Measurements from ENCODE around the gene SDCCAG8.

SDCCAG8 gene

DNA sequence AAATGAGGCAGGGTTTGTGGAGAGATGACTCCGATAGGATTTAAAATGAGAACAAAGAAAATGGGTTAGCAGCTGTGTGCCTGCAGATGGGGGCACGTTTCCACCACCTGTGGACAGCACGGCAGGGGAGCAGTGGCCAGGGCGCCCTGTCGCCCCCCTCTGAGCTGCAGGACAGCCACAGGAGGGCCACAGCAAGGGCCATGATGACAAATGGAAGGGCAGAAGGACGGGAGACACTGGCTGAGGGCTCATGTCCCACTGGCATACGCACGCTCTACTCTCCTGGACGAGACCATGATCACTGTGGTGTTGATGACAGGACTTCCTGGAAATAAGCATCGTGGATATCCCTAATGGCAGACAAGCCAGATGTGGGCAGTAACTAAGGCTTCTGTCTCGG lies 241.0 kb downstream of the SDCCAG8 start:
- Histone ChIP-seq H3K4me3 (ENCODE audit: low read depth, low read length) (no peak overlapping the region), H2AFZ (no peak overlapping the region), H3K4me1 (peaks cover 3% of the 10 kb centered on the region), H3K27me3 (ENCODE audit: control insufficient read depth, insufficient read depth, low read length) (no peaks in the 10 kb centered on the region), H3K27ac (no peak overlapping the region), H3K4me2 (ENCODE audit: low read length) (no peak overlapping the region), H3K9ac (no peak overlapping the region), H3K36me3 (ENCODE audit: control insufficient read depth, insufficient read depth, low read length) (no peaks in the 10 kb centered on the region), H3K79me2 (no peaks in the 10 kb centered on the region), H3K9me3 (ENCODE audit: control insufficient read depth, low read length) (no peaks in the 10 kb centered on the region)
- TF ChIP-seq, protein P1, sequence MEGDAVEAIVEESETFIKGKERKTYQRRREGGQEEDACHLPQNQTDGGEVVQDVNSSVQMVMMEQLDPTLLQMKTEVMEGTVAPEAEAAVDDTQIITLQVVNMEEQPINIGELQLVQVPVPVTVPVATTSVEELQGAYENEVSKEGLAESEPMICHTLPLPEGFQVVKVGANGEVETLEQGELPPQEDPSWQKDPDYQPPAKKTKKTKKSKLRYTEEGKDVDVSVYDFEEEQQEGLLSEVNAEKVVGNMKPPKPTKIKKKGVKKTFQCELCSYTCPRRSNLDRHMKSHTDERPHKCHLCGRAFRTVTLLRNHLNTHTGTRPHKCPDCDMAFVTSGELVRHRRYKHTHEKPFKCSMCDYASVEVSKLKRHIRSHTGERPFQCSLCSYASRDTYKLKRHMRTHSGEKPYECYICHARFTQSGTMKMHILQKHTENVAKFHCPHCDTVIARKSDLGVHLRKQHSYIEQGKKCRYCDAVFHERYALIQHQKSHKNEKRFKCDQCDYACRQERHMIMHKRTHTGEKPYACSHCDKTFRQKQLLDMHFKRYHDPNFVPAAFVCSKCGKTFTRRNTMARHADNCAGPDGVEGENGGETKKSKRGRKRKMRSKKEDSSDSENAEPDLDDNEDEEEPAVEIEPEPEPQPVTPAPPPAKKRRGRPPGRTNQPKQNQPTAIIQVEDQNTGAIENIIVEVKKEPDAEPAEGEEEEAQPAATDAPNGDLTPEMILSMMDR (IDR thresholded peaks at IDR 0.05) = no peak

DNA sequence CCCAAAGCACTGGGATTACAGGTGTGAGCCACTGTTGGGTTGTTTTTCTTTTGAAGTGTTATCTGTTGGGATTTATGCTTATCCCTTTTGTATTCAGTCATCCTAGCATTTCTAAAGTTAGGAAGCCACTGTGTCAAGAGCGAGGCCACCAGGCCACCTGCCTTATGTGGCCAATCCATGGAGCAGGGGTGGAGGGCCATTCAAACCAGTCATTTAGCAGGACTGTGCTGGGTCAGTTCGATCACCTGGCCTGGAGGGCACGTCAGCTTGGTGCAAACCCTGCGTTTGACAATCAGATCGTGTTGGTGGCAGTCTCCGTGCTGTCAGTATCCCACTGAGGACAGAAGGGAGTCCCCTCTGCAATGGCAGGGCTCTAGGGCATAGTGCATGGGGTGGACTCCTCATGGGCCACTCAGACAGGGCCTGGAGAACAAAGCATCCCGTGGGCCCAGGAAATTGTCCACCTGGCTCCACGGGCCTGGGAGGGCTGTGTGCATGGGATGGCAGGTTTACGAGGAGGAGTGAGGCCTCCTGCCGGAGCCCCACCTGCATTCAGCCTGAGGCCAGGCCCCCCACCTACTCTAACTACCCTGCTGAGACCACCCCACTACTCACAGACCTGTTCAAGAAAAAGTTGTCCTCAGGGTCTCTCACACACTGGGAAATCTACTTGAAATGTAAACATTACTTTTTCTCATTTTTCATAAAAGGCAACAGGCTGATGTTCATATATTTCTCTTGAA lies 242.3 kb downstream of the SDCCAG8 start:
- Histone ChIP-seq H3K4me3 (ENCODE audit: low read depth, low read length) (no peak overlapping the region), H3K9ac (no peak overlapping the region), H3K27ac (no peak overlapping the region), H3K36me3 (ENCODE audit: control insufficient read depth, insufficient read depth, low read length) (no peaks in the 10 kb centered on the region), H3K4me1 (peaks cover 3% of the 10 kb centered on the region), H3K27me3 (ENCODE audit: control insufficient read depth, insufficient read depth, low read length) (no peaks in the 10 kb centered on the region), H3K9me3 (ENCODE audit: control insufficient read depth, low read length) (no peaks in the 10 kb centered on the region), H3K79me2 (no peaks in the 10 kb centered on the region), H2AFZ (no peak overlapping the region), H3K4me2 (ENCODE audit: low read length) (no peak overlapping the region)
- TF ChIP-seq, protein P1 (IDR thresholded peaks at IDR 0.05) = no peak

DNA sequence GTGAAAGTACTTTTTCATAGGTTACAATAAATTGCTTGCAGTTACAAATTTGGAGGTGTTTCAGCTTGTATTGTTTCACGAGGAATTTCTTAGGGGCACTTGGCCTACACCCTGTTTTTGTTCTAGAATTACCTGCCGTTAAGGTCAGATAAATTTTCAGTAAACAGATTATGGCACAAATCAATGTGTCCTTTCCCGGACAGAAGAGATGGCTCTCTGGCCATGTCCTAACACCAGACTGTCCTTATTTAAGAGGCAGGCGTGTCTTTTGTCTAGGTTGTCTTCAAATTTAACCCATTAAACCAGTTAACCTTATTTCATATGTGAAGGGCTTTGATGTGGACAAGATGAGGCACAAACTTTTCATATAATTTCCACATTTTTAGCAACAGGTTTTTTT lies 243.4 kb downstream of the SDCCAG8 start:
- H3K27me3 ChIP-seq (ENCODE audit: control insufficient read depth, insufficient read depth, low read length) = no peaks in the 10 kb centered on the region
- no peak overlapping the region for H3K4me2 ChIP-seq (ENCODE audit: low read length)
- TF ChIP-seq, protein P1 (IDR thresholded peaks at IDR 0.05) = no peak
- no peak overlapping the region for H3K4me3 ChIP-seq (ENCODE audit: low read depth, low read length)
- peaks cover 3% of the 10 kb centered on the region for H3K4me1 ChIP-seq
- H3K79me2 ChIP-seq = no peaks in the 10 kb centered on the region
- no peak overlapping the region for H3K9ac ChIP-seq
- H3K36me3 ChIP-seq (ENCODE audit: control insufficient read depth, insufficient read depth, low read length) = no peaks in the 10 kb centered on the region
- no peaks in the 10 kb centered on the region for H3K9me3 ChIP-seq (ENCODE audit: control insufficient read depth, low read length)
- no peak overlapping the region for H3K27ac ChIP-seq
- H2AFZ ChIP-seq = no peak overlapping the region

DNA sequence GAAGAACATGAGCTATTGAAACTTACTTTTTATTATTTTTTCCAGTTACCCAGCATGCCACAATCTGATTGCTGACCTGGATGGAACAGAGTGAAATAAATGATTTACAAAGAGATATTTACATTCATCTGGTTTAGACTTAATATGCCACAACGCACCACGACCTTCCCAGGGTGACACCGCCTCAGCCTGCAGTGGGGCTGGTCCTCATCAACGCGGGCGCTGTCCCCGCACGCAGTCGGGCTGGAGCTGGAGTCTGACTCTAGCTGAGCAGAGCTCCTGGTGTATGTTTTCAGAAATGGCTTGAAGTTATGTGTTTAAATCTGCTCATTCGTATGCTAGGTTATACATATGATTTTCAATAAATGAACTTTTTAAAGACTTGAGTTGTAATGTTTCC lies 243.9 kb downstream of the SDCCAG8 start:
- Histone ChIP-seq H3K4me2 (ENCODE audit: low read length) (no peak overlapping the region), H2AFZ (no peak overlapping the region), H3K27me3 (ENCODE audit: control insufficient read depth, insufficient read depth, low read length) (no peaks in the 10 kb centered on the region), H3K79me2 (no peaks in the 10 kb centered on the region), H3K4me1 (peaks cover 3% of the 10 kb centered on the region), H3K27ac (no peak overlapping the region), H3K9me3 (ENCODE audit: control insufficient read depth, low read length) (no peaks in the 10 kb centered on the region), H3K9ac (no peak overlapping the region), H3K4me3 (ENCODE audit: low read depth, low read length) (no peak overlapping the region), H3K36me3 (ENCODE audit: control insufficient read depth, insufficient read depth, low read length) (no peaks in the 10 kb centered on the region)
- TF ChIP-seq, protein P1 (IDR thresholded peaks at IDR 0.05) = no peak

DNA sequence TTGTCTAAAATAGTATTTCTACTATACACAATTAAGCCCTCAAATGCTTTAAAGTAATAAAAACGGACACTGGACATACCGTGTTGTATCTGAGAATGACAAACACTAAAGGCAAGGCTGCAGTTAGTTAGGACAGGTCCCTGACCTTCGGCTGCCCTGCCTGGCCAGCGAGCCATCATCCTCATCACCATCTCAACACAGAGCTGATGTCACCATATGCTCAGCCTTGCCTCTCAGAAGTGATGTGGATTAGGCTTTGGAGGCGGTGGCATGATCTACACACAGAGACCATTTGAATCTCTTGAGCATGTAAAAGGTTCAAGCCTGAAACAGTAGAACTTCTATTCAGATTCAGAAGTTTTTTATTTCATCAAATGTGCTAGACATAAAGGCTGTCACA lies 244.7 kb downstream of the SDCCAG8 start:
- Histone ChIP-seq H3K36me3 (ENCODE audit: control insufficient read depth, insufficient read depth, low read length) (no peaks in the 10 kb centered on the region), H3K4me2 (ENCODE audit: low read length) (no peak overlapping the region), H3K9ac (no peak overlapping the region), H3K4me1 (peaks cover 3% of the 10 kb centered on the region), H2AFZ (no peak overlapping the region), H3K27ac (no peak overlapping the region), H3K27me3 (ENCODE audit: control insufficient read depth, insufficient read depth, low read length) (no peaks in the 10 kb centered on the region), H3K9me3 (ENCODE audit: control insufficient read depth, low read length) (no peaks in the 10 kb centered on the region), H3K79me2 (no peaks in the 10 kb centered on the region), H3K4me3 (ENCODE audit: low read depth, low read length) (no peak overlapping the region)
- TF ChIP-seq, protein P1 (IDR thresholded peaks at IDR 0.05) = no peak
